Astrocyte (in vitro differentiated cells and primary cell): ENCODE measurements around the gene BZW1.

Source experiments
- EZH2 ChIP-seq: IDR thresholded peaks from 2 replicates; pipeline ENCODE4 v1.6.1; 2012; ENCODE audit warnings: mild to moderate bottlenecking, low read length, inconsistent platforms; ENCODE audit not compliant: insufficient read depth
- TF ChIP-seq, protein P1 (sequence below): IDR thresholded peaks from 2 replicates; pipeline ENCODE4 v1.5.1; 2011; ENCODE audit warnings: low read depth, mild to moderate bottlenecking, inconsistent platforms, low read length, moderate library complexity; ENCODE audit not compliant: insufficient read depth

DNA sequence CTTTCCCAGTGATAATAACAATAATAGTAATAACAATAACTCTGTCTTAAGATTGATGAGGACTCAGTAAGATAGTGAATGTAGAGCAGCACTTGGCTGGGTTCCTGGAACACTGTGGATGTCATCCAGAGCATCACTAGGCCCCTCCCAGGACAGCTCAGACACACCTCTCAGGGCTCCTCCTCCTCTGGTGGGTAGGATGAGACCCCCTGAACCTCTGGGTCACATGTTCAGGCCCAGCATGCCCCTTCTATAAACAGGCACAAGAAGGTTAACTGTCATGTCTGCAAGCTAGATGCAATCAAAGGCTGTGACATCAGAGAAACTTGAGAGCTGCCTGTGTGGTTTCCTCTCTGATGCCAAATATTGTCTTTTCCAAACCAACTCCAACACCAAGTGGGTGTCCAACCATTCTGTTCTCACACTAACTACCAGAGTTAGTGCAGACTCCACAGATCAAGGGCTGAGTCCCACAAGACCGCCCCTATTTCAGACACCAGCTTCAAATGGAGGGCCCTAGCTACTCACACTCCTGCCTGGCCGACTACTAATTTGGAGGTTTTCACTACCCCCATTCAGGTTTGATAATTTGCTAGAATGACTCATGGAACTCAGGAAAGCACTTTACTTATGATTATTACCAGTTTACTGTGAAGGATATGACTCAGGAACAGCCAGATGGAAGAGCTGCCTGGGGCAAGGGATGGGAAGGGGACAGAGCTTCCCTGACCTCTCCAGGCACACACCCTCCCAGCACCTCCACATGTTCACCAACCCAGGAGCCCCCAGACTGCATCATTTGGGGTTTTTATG, 46.4 kb upstream of the BZW1 start:
- TF ChIP-seq, protein P1, sequence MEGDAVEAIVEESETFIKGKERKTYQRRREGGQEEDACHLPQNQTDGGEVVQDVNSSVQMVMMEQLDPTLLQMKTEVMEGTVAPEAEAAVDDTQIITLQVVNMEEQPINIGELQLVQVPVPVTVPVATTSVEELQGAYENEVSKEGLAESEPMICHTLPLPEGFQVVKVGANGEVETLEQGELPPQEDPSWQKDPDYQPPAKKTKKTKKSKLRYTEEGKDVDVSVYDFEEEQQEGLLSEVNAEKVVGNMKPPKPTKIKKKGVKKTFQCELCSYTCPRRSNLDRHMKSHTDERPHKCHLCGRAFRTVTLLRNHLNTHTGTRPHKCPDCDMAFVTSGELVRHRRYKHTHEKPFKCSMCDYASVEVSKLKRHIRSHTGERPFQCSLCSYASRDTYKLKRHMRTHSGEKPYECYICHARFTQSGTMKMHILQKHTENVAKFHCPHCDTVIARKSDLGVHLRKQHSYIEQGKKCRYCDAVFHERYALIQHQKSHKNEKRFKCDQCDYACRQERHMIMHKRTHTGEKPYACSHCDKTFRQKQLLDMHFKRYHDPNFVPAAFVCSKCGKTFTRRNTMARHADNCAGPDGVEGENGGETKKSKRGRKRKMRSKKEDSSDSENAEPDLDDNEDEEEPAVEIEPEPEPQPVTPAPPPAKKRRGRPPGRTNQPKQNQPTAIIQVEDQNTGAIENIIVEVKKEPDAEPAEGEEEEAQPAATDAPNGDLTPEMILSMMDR = no peak
- TF ChIP-seq EZH2 = no peak
